ENCODE measurements around the gene BATF3.

Gene BATF3

GRCh38 chr1:212703991-212704564, 4.4 kb upstream of the BATF3 start:
- no peak for DNase-seq (ENCODE audit: low read depth)

DNA sequence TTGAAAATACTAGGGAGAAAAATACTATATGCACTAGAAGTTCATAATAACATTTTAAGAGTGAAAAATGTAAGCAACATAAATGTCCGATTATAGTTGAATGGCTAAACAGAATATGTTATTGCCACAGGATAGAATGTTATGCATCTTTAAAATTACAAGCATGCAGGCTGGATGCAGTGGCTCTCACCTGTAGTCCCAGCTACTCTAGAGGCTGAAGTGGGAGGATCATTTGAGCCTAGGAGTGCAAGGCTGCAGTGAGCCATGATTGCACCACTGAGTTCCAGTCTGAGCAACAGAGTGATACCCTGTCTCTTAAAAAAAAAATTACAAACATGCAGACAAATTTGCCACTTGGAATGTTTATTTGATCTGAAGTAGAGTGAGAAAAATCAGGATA, 3.0 kb upstream of the BATF3 start:
- DNase-seq (ENCODE audit: low read depth), result no peak

- DNase-seq (ENCODE audit: low read depth), result no peak
Observed at GRCh38 chr1:212701910-212702309, 2.3 kb upstream of the BATF3 start.

DNA sequence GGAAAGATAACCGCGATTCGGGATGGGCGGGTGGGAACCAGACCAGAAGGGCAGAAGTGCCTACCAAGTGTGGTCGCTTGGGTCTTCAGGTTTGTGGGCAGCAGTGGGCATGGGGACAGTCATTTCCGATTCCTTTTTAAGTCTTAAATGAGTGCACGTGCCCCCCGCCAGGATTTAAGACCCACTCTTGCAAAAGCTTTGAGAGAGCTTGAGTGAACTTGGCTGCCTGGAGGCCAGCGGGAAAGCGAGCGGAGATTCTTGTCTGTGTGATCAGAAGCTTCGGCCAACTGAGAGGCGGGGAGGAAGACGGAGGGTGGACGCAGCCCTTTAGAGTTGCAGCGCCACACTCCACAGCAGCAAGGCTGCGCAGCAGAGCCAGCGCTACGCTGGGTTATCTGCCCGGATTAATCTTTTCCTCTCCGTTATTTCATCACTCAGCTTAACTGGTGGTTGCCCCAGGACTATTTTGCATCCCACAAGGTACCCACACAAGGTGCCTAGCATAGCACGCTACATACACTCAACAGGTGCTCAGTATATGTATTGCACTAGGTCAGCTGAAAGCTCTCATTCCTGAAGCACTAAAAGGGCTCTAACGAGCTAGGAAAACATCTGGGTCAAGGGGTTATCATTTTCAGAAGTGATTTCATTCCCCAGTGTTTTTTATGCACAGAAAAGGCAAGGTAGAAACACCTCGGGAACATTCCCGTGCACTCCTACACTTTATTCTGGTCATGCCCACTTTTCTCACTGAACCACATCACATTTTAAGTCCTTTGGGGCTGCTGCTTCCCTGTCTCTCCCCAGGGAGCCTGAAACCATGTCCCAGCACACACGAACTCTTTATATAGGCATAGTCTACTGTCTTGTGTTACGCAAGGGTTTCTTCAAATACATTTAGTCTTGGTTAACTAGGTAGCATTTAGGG, 1.5 kb upstream of the BATF3 start:
- DNase-seq (ENCODE audit: low read depth), result no peak

- DNase-seq (ENCODE audit: low read depth), result peak; percentile 53
Observed at GRCh38 chr1:212700223-212700891, 717 bp upstream of the BATF3 start.

DNA sequence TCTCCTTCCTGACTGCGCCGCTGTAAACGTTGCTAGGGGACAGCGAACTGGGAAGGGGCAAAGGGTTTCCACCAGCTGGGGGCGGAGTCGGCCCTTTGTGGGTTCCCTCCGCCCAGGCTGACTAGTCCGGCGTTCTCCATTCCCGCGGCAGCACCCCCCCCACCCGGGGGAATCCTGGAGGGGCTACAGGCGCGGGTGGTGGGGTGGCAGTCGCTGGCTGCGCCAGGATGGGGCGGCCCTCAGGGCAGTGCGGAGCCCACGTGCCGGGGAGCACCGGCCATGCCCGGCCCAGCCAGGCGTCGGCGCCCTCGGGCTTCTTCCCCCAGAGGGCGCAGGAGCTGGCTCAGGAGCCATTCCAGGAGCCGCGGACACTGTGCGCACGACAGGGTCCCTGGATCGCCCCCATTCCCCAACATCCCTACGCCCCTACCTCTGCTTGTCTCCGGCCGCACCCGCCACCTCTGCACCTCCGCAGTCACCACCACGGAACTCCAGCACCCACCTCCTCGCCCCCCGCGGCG, 476 bp downstream of the BATF3 start:
- DNase-seq (ENCODE audit: low read depth), result peak; percentile 44

DNA sequence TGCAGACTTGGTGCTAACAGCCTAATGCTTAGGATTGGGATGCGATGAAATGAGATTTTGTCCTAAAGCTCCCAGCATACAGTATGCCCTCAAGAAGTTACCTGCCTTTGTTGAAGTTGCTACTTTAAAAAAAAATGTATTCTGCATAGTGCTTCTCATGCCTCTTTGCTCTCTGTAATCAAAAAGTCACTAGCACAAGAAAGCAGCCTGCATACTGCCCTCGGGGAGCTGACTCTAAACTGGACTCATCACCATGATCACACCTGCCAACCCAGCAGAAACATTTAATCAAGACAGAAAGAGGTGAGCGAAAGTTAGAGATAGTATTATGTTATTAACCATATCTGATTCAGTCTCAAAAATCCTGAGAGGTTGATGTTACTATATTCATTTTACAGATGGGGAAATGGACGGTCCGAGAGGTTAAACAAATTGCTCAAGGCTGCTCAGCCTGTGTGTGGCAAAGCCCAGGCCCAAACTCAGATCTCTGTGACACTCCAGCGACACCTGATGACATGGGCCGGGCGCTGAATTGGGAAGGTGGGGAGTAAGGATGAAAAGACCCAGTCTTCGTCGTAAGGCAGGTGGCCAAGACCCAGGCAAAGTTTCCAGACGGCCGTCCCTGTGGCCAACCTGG, 1.1 kb downstream of the BATF3 start:
- no peak for DNase-seq (ENCODE audit: low read depth)

DNA sequence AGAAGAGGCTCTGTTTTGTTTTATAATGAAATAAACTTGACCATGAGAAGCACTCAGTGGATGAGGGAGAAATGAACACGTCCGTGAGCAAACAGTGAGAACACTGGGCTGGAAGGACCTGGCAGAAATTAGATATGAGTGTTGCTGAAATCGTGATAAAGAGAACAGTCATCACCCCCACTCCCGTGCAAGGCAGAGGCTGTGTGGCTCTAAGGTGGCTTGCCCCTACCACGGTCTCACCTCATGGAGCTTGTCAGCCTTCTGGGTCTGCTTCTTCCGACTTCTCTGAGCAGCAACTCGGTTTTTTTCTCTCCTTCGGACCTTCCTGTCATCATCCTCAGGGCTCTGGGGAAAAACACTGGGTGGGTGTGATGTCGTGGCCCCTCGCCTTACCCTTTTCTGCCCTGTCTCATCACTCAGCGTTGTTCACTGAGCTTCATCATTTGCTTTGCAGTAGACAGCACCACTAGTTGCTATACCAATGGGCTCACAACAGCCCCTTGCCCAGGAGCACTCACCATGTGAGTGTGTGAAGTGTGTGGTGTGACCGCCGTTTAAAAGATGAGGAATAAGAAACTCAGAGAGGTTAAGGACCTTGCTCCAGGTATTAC, 2.8 kb downstream of the BATF3 start:
- no peak for DNase-seq (ENCODE audit: low read depth)

DNA sequence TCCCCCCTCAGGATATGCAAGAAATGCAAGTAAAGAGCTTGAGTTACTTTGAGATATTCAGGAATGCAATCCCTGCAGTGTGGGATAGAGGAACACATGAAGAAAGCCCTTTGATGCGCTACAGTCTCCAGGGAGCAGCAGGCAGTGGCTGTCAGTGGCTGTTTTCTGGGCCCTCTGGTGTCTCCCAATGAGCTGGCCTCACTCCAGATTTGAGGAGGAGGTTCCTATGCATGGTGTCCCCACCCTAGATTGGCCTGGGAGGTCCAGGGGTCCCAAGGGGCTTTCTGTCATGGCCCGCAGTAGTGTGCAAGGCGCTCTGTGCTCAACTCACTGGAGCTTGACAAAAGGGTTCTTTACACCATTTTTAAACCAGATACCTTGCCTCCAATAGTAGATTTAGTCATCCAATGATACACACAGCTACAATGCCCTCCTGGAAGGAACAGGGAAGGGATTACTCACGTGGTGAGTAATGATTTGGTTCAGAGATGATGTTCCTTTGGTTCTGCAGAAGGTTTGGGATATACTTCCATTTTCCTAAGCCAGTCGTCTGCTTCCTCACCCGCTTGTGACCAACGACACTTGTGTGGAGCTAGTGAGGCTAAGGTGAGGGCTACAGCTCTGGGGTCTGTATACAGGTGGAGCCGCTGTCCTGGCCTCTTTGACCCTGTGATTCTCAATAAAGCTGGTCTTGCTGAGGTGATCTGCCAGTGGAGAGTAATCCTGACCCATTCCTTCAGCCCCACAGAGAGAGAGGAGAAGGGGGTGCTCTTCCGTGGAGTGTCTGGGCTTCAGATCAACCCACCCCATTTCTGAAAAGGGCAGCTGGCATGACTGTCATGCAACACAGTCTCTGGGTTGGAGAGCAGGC, 6.6 kb downstream of the BATF3 start:
- no peak for DNase-seq (ENCODE audit: low read depth)

DNA sequence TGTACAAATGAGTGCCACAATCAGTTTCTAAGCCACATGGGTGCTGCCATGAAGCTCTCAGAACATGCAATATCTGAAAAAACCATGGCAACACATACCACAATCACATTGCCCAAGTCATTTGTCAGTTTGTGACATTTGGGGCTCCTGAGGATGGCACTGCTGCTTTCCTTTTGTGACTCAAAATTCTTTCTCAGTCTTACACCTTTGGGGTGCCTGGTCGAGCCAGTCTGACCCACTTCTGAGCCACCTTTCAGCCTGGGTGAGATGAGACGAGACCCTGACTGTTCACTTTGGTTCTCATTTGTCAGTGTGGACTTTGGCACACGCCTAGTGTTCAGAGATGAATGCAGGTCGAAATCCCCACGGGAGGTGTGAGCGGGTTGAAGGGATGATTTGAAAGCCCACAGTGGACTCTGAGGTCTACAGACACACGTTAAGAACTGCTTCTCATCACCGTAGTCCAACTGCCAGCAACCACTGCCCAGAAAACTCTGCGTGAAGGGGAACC, 8.0 kb downstream of the BATF3 start:
- DNase-seq (ENCODE audit: low read depth), result no peak

GRCh38 chr1:212690816-212691403, 8.7 kb downstream of the BATF3 start:
- DNase-seq (ENCODE audit: low read depth), result no peak

DNA sequence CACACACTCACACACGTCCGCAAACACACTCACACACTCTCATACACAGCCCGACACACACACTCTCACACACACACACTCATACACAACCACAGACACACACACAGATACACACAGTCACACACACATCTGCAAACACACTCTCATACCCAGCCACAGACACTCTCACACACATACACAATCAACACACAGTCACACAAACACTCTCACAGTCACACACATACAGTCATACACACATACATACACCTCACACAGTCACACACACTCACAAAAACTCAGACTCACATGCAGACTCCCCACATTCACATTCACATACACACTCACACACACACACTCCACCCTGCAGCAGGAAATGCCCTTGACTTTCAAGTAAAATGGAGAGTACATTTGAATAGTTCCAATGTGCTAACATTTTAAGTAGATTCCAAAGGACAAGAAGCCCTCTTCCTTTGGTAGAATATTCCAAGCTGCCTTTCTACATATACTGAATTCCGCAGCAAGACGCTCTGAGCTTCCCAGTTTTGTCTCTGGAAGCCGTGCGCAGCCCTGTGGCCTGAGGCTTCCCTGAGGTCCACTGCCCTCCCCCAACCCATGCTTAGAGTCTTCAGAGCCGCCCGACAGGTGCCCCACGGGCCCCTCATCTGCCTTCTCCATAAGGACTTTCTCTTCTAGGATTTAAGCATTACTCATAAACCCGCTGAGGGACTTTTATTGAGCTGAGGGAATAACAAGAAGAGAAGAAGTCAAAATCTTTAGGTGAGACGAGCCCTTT, 9.7 kb downstream of the BATF3 start:
- no peak for DNase-seq (ENCODE audit: low read depth)

GRCh38 chr1:212689196-212689725, 10.4 kb downstream of the BATF3 start:
- no peak for DNase-seq (ENCODE audit: low read depth)

DNA sequence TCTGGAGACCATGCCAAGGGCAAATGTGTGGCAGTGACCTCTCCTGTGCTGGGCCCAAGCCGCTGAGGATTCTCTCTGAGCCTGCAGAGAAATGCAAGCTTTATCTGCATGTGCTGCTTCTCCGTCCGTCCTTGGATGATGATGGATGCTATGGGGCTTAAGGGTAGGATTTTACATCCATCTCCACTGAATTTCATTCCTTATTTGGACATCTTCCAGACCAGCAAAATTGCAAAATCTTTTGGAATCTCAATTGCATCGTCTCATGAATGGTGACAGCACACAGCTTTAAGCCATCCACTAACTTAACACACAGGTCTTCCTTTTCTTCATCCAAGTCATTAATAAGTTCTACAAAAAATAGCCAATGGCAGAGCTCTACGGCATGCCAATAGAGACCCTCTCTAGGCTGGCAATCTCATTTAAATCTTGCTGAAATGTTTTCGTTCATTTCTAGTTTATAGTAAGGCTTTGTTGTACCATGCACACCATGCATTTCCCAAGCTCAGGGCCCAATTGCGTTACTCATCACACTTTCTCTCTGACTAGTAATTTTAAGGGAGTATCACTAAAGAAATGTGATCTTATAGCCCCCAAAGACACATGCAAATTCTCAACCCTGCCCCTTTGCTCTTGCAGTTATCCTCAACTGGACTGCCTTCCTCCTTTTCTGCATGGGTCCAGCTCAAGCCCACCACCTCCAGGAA, 11.1 kb downstream of the BATF3 start:
- DNase-seq (ENCODE audit: low read depth), result no peak

DNA sequence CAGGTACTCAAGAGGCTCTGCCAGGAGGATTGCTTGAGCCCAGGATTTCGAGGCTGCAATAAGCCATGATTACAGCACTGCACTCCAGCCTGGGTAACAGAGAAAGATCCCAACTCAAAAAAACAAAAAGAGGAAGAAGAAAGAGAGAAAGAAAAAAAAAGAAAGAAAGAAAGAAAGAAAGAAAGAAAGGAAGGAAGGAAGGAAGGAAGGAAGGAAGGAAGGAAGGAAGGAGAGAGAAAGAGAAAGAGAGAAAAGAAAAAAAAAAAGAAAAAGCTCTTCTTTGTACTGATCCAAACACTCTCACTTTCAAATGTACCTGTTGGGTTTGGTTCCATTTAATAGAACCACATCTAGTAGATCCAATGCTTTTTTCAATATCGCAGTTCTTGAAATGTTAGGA, 11.8 kb downstream of the BATF3 start:
- DNase-seq (ENCODE audit: low read depth), result no peak

DNA sequence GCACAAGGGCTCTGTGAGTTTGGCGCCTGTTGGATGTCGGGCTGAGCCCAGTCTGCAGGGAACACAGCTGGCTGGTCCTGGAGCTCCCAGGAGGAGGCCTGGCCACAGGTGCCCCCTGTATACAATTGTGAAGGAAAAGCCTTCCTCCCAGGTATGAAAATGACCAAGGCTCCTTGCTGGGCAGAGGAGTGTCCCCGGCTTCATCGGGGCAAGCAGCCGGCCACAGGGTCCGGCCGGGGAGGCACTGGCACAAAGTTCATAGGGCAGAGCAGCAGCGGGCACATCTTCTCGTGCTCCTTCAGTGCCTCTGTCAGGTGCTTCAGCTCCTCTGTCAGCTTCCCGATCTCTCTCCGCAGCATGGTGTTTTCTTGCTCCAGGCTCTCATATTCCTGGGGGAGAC, 13.0 kb downstream of the BATF3 start:
- DNase-seq (ENCODE audit: low read depth), result no peak

DNA sequence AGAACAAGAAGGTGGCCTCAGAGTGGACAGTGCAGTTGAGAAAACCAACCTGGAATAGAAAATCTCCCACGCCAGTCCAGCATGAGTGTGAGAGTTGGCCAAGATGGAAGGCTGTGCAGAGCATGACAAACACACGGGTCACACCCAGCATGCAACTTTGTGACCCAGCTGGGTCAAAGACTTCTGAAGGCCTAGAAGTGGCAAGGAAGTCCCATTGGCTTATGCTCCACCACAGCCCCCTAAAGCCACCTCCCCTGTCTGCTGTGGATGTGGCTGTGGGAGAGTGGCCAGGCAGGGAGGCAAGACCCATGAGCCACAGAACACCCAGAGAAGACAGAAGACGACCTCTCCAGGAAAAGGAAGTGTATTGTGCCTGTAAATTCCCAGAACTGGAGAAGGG, 13.6 kb downstream of the BATF3 start:
- no peak for DNase-seq (ENCODE audit: low read depth)

DNA sequence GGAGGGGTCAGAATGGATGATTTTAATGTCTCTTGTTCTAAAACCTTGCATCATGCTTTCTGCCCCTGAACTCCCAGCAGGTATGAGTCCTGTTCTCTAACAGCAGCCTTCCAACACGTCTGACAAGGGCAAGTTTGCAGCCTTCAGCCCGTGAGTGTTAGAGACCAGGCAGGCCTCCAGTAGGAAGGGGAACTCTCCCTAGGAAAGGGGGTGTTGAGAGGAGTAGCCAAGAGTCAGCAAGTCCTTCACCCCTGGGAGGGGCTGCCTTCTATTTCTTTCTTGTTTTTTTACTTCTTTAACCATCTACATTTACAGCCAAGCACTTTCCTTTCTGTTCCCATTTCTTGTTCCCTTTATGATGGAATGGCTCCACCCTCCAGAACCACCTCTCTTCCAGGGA, 14.2 kb downstream of the BATF3 start:
- no peak for DNase-seq (ENCODE audit: low read depth)

All from T-helper 22 cell (primary cell).